ENCODE data around the gene AKR1B1. TPM values are rescaled to one million over a fixed set of nuclear protein-coding genes. Genes with fewer than 3 reads are reported as not detected.

AKR1B1 gene
- total RNA-seq, 4 donors from 2014 or later: 10.8 to 69.3 (median 40.8) TPM

Other genes starting within 250 kb of the AKR1B1 start
- 10 to 100 TPM in 2 of 4 donors, 1 to 10 TPM in 2; 6.5 to 20.5 (median 14.6) TPM for gene SLC35B4, start 142.2 kb downstream of the AKR1B1 start, total RNA-seq
- gene AKR1B10, start 68.5 kb upstream of the AKR1B1 start, total RNA-seq: under 1 TPM in 1 of 4 donors, not detected in 3; 0.48 TPM
- not detected for gene AKR1B15, start 90.0 kb upstream of the AKR1B1 start, total RNA-seq
- 10 to 100 TPM; 11.0 to 57.4 (median 15.0) TPM for gene BPGM, start 187.8 kb upstream of the AKR1B1 start, total RNA-seq